T-helper 2 cell treated with Interferon-gamma antibody and Interleukin-4, amounts not matched to agents 100 ng/mL and 5 ng/mL, for 36 hours (primary cell): ENCODE data around the gene GGTLC2. TPM values are rescaled to one million over a fixed set of nuclear protein-coding genes. Genes with fewer than 3 reads are reported as not detected.

ENCODE experiments used
- intact Hi-C: fragments of 100-400 bp; cut with micrococcal nuclease; formaldehyde crosslinking; loops from one replicate; pipeline ENCODE4 v1.15.1; 2023
- total RNA-seq: library from RNA; stranded (reverse); gene quantifications from 2 replicates; pipeline ENCODE4 v1.2.3, GENCODE V29; 2022

GGTLC2 gene
- total RNA-seq, 1 donor from 2014 or later: not detected

GRCh38 chr22:22689621-22690345, 45.4 kb downstream of the GGTLC2 start:
- intact Hi-C loops: no loop called here

- intact Hi-C loops: no loop called here
Observed at GRCh38 chr22:22691055-22691454, 46.6 kb downstream of the GGTLC2 start.

GRCh38 chr22:22691716-22692701, 47.6 kb downstream of the GGTLC2 start:
- intact Hi-C loops: no loop called here

GRCh38 chr22:22692707-22693530, 48.5 kb downstream of the GGTLC2 start:
- intact Hi-C loops: no loop called here

GRCh38 chr22:22693531-22693884, 49.1 kb downstream of the GGTLC2 start:
- intact Hi-C loops: no loop called here

- intact Hi-C loops: no loop called here
Observed at GRCh38 chr22:22694106-22694505, 49.7 kb downstream of the GGTLC2 start.

DNA sequence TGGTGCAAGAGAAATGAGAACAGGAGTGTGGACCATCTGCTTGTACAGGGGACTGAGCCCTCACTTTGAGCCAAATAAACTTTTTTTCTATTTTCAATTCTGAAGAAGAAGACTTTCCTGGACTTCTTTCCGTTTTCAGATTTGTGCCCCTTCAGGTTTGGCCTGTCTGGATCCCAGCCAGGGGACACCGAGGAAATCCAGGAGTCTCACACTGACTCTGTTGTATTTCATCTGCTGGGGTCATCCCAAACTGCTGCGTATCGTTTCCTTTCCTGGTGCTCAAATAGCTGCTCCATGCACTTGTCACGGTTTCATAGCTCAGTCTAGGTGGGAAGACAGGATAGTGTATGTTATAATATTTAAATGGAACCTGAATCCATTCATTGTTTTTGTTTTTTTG, 51.7 kb downstream of the GGTLC2 start:
- intact Hi-C loops: no loop called here

Other genes with a start within 250 kb of the GGTLC2 start
- gene ZNF280B, start 135.9 kb upstream of the GGTLC2 start, total RNA-seq: 3.1 and 3.3 TPM in 2 replicates
- gene ZNF280A, start 124.3 kb upstream of the GGTLC2 start, total RNA-seq: not detected in 2 replicates
- not detected in 2 replicates for gene PRAME, start 85.3 kb upstream of the GGTLC2 start, total RNA-seq
- gene IGLL5, start 243.2 kb downstream of the GGTLC2 start, total RNA-seq: not detected in 2 replicates